HG02884 (cell line): Measurements from ENCODE around the gene AMFR.

Experiments used
- ATAC-seq: cut with Tn5 transposase; IDR thresholded peaks from one replicate; pipeline ENCODE4 v1.9.1; 2021; ENCODE audit warnings: mild to moderate bottlenecking, moderate library complexity; ENCODE audit not compliant: unreplicated experiment

Gene AMFR

GRCh38 chr16:56424404-56424764, 961 bp downstream of the AMFR start:
- no peak for ATAC-seq

GRCh38 chr16:56423584-56424403, 1.6 kb downstream of the AMFR start:
- no peak for ATAC-seq

GRCh38 chr16:56422896-56423441, 2.4 kb downstream of the AMFR start:
- ATAC-seq = no peak

- ATAC-seq = no peak
Measured at GRCh38 chr16:56421976-56422669, 3.2 kb downstream of the AMFR start.

- no peak for ATAC-seq
Measured at GRCh38 chr16:56421313-56421712, 4.0 kb downstream of the AMFR start.

GRCh38 chr16:56420613-56421012, 4.7 kb downstream of the AMFR start:
- no peak for ATAC-seq

- ATAC-seq = no peak
Measured at GRCh38 chr16:56419740-56420548, 5.4 kb downstream of the AMFR start.

- ATAC-seq = no peak
Measured at GRCh38 chr16:56417138-56417537, 8.2 kb downstream of the AMFR start.

- ATAC-seq = no peak
Measured at GRCh38 chr16:56415875-56416274, 9.5 kb downstream of the AMFR start.

- ATAC-seq = no peak
Measured at GRCh38 chr16:56414366-56414765, 11.0 kb downstream of the AMFR start.

- ATAC-seq = no peak
Measured at GRCh38 chr16:56413381-56413780, 12.0 kb downstream of the AMFR start.

- no peak for ATAC-seq
Measured at GRCh38 chr16:56411624-56412023, 13.7 kb downstream of the AMFR start.

- no peak for ATAC-seq
Measured at GRCh38 chr16:56411123-56411522, 14.2 kb downstream of the AMFR start.

GRCh38 chr16:56409195-56409594, 16.1 kb downstream of the AMFR start:
- no peak for ATAC-seq

GRCh38 chr16:56408379-56409098, 16.8 kb downstream of the AMFR start:
- ATAC-seq = no peak

- ATAC-seq = no peak
Measured at GRCh38 chr16:56405977-56406672, 19.2 kb downstream of the AMFR start.

GRCh38 chr16:56401482-56401881, 23.9 kb downstream of the AMFR start:
- ATAC-seq = no peak

- ATAC-seq = no peak
Measured at GRCh38 chr16:56400458-56400857, 24.9 kb downstream of the AMFR start.

- ATAC-seq = no peak
Measured at GRCh38 chr16:56399486-56399885, 25.9 kb downstream of the AMFR start.

- ATAC-seq = no peak
Measured at GRCh38 chr16:56399047-56399446, 26.3 kb downstream of the AMFR start.
